GM18520 (cell line): ENCODE measurements around the gene SLC2A13.
"Not testable (repeated sequence)": the region's sequence is repeated elsewhere in the genome, so short reads cannot be mapped to it uniquely, and the experiment has no call there.

Experiments used
- ATAC-seq: cut with Tn5 transposase; IDR thresholded peaks from one replicate; pipeline ENCODE4 v1.9.1; 2021; ENCODE audit not compliant: unreplicated experiment

Gene SLC2A13

DNA sequence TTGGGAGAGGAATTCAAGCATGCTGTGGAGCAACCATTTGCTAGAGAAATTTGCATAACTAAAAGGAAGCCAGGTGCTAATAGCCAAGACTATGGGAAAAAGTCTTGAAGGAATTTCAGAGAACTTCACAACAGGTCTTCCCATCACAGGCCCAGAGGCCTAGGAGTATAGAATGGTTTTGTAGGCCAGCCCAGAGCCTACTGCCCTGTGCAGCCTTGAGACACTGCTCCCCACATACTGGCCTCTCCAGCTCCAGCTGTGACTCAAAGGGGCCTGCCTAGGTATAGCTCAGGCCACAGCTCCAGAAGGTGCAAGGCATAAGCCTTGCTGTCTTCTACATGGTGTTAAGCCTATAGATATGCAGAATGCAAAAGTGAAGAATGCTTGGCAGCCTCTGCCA lies 227.1 kb downstream of the SLC2A13 start:
- no peak for ATAC-seq

DNA sequence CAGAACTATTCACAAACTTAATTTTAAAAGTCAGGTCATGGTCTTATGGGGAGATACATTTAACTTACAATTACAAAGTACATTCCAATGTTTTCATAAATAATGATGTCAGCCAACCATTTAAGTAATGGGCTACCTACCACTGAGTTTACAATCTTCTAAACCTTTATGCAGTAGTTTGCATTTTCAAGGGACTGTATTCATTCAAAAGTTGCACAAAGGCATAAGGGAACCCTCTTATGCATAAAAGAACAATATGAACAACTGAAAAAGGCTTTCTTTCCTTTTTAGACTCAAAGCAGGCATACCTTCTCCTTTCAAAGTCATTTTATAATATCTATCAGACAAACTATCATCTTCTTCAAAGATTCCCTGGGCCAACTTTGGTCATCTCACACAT lies 230.2 kb downstream of the SLC2A13 start:
- no peak for ATAC-seq

DNA sequence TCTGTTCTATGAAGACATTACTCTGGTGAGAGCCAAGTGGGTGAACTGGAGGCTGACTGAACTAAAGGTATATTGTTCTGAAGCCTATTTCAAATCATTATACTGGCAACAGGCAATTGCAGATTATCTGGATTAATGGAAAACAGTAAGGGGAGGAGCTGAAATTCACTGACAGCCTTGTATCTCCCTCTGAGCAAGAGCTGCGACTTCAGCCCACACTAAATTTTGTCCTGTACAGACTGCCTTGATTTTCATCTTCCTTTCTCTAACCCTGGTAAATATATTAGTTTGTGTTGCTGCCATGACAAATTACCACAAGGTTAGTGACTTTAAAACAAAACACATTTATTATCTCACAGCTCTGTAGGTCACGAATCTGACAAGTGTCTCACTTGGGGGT lies 231.1 kb downstream of the SLC2A13 start:
- no peak for ATAC-seq

DNA sequence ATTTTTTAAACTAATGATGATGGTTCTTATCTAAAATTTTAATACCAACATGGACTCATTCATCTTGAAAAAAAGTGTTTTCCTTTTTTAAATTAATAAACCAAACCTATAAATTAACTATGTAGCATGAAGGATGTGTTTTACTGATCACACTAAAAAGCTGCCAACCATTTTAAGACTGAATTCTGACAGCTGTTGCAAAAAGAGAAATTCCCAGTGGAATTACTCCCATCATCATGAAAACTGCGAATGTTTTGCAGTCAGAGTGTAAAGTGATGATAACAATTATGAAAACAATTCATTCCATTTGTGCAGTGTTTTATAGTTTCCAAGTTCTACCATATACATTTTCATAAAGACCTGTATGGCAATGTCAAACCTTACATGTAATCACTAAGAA lies 232.8 kb downstream of the SLC2A13 start:
- ATAC-seq, result no peak

DNA sequence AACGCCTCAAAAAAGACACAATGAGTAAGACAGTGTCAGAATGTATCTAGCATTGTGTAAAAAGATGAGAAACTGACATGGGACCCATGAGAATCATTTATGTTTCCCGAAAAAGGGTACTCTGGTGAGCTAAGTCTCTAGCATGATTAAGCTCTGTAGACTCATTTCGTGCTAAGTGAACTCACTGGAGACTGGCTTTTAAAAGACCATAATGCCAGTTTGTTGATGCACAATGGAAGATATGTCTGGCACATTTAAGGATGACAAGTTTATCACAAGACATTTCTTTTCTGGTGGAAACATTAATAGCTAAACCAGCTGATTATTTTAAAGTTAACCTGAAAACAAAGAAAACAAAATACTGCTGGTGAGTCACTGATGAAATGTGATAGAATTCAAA lies 233.5 kb downstream of the SLC2A13 start:
- ATAC-seq, result no peak

DNA sequence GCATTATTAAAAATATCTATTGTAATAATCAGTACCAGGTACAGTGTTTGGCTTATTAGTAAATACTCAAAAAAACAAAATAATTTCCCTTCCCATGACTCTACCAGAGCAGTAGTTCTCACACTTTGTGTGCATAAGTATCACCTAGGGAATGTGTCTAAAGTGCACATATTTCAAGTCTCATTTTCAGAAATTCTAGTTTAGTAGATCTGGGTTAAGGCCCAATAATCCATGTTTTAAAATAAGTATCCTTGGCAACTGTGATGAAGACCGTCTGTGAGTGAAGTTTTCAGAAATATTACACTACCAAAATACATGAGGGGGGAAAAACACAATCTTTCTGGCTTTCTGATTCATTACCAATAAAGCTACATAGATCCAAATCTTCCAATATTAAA lies 237.6 kb downstream of the SLC2A13 start:
- no peak for ATAC-seq

DNA sequence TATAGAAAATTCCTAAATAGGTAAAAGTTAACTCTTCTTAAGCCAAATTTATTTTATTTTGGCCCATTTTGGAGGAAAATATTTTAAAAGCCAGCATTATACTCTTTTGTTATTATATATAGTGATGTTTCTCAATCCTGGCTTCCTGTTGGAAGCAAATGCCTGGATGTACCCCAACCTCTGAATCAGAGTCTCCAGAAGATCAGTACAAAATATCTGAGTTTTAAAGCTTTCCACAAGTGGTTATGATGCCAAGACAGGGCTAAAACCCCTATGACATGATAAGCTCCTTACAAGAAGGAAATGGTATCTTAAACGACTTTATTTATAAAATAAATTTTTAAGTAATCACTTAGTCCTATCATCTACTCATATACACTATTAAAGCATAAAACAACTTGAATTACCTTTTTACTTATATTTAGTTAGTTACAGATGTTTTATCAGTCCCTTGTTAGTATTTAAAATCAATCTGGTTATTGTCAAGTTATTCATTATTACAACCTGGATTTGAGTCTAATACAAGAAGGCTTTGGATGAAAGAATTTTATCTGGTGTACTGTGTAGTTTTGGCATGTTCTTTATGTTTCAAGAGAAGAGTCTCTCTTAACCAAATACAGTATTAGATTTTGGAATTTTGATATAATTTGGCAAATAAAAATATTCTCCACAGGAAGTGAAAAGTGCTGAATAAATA lies 238.1 kb downstream of the SLC2A13 start:
- ATAC-seq, result no peak

DNA sequence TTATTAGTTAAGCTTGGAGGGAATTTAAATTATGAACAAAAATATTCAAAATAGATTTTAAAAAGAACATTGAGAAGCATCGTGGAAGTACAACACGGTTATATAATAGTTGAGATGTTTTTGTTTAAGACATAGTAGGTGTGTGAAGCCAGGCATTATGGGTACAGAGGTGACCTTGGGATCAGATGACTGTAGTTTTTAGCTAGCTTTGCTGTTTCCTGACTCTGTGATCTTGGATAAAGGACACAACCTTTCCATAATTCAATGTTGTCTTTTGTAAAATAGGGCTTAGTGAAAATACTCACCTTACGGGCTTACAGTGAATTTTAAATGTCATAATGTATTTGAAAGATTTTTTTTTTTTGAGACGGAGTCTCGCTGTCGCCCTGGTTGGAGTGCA lies 239.7 kb downstream of the SLC2A13 start:
- ATAC-seq, result no peak

DNA sequence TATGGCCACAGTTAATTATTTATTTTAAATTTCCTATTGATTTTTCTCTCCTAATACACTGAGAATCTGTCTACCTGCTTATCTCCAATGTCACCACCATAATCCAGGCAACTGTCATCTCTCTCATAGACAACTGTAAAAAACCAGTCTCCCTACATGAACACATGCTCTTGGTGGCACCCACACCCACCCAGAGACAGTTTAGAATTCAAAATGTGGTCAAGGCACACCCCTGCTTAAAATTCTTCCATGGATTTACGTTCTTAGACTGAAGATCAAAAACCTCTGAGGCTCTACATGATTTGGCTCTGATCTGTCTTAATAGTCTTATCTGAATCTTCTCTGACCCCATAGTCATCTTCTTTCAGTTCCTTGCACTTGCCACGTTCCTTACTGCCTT lies 245.2 kb downstream of the SLC2A13 start:
- no peak for ATAC-seq

DNA sequence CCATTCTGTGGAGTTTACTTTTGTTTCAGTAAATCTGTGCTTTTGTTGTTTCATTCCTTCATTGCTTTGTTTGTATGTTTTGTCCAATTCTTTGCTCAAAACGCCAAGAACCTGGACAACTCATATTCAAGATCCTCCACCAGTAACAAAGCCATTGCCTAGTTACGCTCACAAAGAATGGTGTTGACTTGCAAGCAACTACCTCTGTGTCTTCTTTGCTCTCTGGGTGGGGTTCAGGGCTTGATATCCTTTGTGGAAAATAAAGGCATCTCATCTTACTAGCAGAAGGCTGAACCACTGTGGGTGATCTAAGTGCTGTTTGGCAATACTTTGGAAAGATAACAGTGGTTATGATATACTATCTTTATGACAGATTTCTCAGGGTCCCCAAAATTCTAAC lies 252.9 kb downstream of the SLC2A13 start:
- ATAC-seq, result no peak

DNA sequence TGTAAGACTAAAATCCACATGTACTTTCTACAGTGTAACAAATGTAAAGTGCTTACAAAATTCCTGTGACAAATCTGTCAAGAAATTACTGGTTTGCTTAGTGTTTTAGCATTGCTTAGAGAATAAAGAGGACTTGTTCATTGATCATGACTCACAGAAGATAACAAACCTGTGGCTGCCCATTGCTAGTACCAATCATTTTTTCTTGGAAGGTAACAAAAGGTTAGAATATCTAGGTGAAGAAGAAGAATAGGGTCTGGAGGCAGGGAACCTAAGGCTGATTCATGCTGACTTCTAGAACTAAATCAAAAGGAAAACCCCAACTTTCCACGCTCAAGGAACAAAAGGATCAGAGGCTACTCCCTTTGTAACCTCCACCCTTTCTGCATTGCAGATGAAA lies 253.5 kb downstream of the SLC2A13 start:
- ATAC-seq, result no peak

DNA sequence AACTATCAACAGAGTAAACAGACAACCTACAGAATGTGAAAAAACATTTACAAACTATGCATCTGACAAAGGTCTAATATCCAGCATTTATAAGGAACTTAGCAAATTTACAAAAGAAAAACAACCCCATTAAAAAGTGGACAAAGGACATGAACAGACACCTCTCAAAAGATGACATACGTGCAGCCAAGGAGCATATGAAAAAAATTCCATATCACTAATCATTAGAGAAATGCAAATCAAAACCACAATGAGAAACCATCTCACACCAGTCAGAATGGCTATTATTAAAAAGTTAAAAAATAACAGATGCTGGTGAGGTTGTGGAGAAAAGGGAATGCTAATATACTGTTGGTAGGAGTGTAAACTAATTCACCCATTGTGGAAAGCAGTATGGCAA lies 257.7 kb downstream of the SLC2A13 start:
- ATAC-seq, result not testable (repeated sequence)

DNA sequence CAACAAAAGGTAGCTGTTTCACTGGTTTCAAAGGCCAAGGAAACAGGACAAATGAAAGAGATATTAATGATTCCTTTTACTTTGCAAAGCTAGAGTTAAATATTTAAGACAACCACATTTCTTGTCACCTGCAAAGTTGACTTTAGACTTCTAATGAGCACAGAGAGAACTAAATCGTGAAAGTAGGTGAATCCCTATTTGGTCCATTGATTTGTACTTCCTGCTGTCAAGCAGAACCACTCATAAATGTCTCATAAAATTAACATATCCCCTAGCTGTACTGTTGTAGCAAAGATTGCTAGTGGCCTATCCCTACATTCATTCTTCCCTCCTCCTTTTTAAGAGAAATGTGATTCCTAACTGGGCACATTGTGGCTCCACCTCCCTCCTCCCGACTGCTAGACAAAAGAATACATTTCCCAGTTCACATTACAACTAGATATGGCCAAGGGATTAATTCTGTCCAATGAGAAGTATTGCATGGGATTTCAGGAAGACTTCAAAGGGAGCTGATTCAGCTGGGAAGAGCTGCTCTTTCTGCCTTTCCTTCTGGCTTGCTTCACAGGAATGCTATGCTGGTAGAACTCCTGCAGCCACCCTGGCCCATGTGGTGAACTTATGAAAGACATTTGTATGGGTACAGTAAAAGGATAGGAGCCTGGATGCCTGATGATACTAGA lies 258.8 kb downstream of the SLC2A13 start:
- ATAC-seq, result peak; percentile 41

DNA sequence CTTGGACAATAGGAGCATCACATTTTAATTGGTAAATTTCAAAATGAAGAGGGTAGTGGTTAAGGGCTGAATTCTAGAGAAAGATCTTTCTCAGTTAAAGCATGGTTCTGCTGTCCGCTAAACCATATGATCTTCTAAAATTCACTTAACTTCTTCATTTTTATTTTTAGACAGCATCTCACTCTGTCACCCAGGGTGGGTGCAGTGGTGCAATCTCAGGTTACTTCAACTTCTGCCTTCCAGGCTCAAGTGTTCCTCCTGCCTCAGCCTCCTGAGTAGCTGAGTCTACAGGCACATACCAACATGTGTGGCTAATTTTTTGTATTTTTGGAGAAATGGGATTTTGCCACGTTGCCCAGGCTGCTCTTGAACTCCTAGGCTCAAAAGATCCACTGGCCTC lies 259.6 kb downstream of the SLC2A13 start:
- no peak for ATAC-seq

DNA sequence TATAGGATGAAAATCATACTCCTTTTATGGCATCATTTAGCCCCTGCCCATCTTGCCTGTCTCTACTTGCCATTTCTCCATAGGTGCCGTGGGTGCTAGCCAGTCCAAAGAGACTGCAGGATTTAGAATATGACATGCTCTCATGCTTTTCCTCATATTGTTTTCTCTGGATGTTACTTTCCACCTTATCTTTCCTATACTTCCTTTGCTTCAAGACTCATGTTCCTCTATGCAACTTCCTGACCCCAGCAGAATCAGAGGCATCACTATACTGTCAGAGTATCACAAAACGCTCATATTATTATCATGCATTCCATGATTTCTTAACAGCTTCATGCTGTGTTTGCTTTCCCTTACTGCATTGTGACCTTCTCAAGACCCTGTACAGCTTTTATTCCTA lies 265.5 kb downstream of the SLC2A13 start:
- ATAC-seq, result no peak

DNA sequence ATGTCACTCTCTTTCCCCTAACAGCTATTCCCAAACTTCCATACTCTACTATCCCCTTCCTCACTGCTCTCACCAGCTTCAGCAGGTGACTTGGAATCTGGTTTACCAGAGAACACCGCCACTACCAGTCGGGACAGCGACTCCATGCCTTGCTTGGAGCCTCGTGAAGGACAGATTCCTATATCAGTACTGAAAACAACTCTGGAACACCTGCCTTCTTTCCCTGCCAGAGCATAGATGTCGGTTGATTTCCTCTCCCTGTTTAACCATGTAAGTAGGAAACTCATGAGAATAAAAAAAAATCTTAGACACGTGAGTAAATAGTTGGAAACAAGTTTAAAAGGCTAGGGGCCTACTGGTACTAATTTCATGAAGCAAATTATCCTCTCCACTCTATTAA lies 266.8 kb downstream of the SLC2A13 start:
- ATAC-seq, result no peak

DNA sequence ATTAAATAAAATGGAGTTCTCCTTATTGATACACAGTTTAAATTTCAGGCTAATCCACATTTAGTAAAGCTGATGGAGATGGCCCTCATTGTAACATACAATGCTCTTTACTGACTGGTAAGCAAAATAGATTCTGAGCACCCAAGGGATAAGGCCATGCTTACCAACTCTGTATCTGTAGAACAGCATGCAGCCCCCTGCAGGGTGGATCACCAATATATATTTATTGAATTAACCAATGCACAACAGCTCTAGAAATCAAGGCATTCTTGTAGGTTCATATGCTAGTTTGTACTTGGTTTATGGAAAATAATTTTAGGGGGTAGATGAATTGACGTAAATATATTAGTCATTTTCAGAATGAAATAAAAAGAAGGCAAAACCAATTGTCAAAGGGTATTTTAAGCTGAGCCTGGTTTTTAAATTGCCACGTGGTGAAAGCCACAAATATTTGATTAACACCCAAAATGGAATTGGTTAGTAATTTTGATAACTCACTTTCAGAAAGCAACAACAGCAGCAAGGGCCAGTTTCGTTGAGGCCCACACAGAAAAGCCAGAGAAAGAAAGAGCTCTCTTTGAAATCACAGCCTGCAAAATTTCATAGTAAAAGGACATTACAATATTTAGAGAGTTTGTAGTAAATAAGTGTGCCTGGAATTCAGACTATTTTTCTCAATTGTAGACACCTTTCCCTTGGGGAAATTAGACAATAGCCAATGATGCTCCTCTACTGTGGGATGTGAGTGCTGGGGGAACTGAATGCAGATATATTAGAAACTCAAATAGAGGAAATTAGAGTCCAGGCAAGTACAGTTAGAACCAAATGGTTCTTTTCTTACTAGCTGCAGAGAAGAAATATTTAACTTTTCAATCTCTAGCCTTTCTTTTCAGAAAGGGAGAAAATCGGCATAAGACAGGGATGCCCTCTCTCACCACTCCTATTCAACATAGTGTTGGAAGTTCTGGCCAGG lies 270.1 kb downstream of the SLC2A13 start:
- ATAC-seq, result peak; percentile 48

DNA sequence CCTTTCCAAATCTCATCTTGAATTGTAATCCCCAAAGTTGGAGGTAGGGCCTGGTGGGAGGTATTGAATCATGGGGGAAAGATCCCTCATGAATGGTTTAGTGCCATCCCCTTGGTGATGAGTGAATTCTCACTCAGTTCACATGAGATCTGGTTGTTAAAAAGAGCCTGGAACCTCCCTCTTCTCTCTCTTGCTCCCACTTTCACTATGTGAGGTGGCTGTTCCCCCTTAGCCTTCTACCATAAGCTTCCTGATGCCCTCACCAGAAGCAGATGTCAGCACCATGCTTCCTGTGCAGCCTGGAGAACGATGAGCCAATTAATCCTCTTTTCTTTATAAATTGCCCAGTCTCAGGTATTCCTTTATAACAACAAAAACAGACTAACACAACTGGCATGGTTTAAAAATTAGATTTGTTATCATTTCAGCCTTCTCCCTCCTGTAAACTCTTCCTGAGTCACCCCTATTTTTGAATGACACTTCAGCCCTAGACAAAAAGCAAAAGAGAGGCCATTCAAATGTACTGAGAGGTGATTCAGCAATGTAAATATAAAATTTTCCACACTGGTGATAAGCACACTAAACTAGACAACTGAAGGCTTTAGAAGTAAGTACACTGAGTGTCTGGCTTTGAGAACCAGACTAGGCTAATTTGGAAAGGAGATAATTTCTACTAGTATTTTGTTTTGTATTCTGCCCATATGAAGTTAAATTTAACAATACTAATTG lies 274.1 kb downstream of the SLC2A13 start:
- ATAC-seq, result no peak

DNA sequence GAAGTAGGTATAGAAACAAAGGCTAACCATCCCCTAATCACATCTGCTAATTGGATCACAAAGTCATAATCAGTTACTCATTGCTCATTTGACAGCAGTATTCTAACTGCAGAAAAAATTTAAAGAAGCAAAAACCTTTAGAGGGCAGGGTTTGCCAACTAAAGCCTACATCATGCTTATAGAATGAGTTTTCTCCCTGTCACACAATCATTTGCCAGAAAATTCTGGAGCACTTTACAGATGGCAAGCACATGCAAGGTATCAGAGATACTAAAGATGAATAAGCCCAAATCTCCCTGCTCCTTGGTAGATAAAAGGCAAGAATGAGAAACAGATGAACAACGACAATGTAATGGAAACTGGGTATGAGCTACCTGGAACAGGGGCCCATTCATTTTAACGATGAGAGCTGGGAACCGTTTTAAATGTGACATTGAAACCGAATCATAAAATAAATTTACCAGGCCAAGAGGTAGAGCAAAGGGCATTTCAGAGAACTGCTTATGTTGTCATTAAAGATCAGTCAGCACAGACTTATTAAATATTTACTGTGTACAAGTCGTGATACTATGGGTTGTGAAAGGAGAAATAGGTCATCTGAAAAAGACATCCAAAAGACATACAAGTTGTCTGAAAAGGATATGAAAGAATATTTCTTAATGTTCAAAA lies 274.9 kb downstream of the SLC2A13 start:
- ATAC-seq, result no peak

DNA sequence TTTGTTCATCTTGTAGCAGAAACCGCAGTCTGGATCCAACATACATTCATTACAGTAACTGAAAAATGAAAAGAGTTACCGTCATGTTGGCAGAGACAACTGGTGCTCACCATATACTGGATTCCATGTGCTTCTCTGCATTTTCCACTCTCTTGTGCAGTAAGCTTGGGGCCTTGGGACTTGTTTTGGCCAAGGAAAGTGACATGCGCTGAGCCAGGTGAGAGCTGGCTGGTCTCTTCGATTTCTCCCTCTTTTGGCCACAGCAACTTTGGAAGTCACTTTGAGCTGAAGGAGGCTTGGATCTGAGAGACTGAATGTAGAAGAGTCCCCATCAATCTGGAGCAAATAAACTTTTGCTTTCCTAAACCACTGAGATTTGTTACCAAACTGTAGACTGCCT lies 275.7 kb downstream of the SLC2A13 start:
- ATAC-seq, result no peak
